H9 (cell line): Measurements from ENCODE around the gene MAN2C1. TPM values are rescaled to one million over a fixed set of nuclear protein-coding genes. Genes with fewer than 3 reads are reported as not detected.

Source experiments
- DNase-seq: peaks from one replicate; pipeline ENCODE4 v3.0.0-alpha.2; 2017
- H2AFZ ChIP-seq: one replicate; pipeline ENCODE4 v1.6.1; 2013; ENCODE audit warnings: mild to moderate bottlenecking, low read length, control low read depth, moderate library complexity
- H2AK5ac ChIP-seq: 2 replicates; pipeline ENCODE4 v1.6.1; 2013; ENCODE audit warnings: low read length, control low read depth, mixed read lengths; ENCODE audit not compliant: insufficient read length
- H2BK120ac ChIP-seq: one replicate; pipeline ENCODE4 v1.6.1; 2013; ENCODE audit warnings: low read depth, mild to moderate bottlenecking, low read length, control low read depth, inconsistent platforms; ENCODE audit not compliant: poor library complexity, severe bottlenecking
- H2BK12ac ChIP-seq: 2 replicates; pipeline ENCODE4 v1.6.1; 2013; ENCODE audit warnings: low read length, control low read depth, mixed read lengths, low read depth; ENCODE audit not compliant: insufficient read length
- H2BK15ac ChIP-seq: 2 replicates; pipeline ENCODE4 v1.6.1; 2013; ENCODE audit warnings: low read depth, low read length, control low read depth
- H2BK20ac ChIP-seq: one replicate; pipeline ENCODE4 v1.6.1; 2013; ENCODE audit warnings: low read depth, mild to moderate bottlenecking, low read length, control low read depth, inconsistent platforms; ENCODE audit not compliant: poor library complexity, severe bottlenecking
- H2BK5ac ChIP-seq: 2 replicates; pipeline ENCODE4 v1.6.1; 2013; ENCODE audit warnings: low read length, control low read depth, mixed read lengths; ENCODE audit not compliant: insufficient read length
- H3K14ac ChIP-seq: 2 replicates; pipeline ENCODE4 v1.6.1; 2013; ENCODE audit warnings: low read length, control low read depth; ENCODE audit not compliant: insufficient read depth
- H3K18ac ChIP-seq: 2 replicates; pipeline ENCODE4 v1.6.1; 2013; ENCODE audit warnings: low read depth, mild to moderate bottlenecking, mixed read lengths, low read length, control low read depth; ENCODE audit not compliant: insufficient read length
- H3K23ac ChIP-seq: 2 replicates; pipeline ENCODE4 v1.6.1; 2013; ENCODE audit warnings: low read length, control low read depth, mixed read lengths, low read depth; ENCODE audit not compliant: insufficient read length
- H3K23me2 ChIP-seq: 2 replicates; pipeline ENCODE4 v1.6.1; 2013; ENCODE audit warnings: low read depth, mild to moderate bottlenecking, mixed read lengths, low read length, control low read depth; ENCODE audit not compliant: insufficient read length, poor library complexity, severe bottlenecking
- H3K27ac ChIP-seq: 2 replicates; pipeline ENCODE4 v1.5.1; 2013; ENCODE audit warnings: low read length, control low read depth, mixed read lengths, low read depth; ENCODE audit not compliant: insufficient read length
- H3K27me3 ChIP-seq: 2 replicates; pipeline ENCODE4 v1.6.1; 2013; ENCODE audit warnings: low read length, control low read depth, inconsistent platforms; ENCODE audit not compliant: insufficient read depth
- H3K4ac ChIP-seq: 2 replicates; pipeline ENCODE4 v1.6.1; 2013; ENCODE audit warnings: low read depth, mild to moderate bottlenecking, control low read depth, inconsistent platforms, low read length, moderate library complexity
- H3K4me1 ChIP-seq: 2 replicates; pipeline ENCODE4 v1.6.1; 2013; ENCODE audit warnings: low read length, control low read depth, inconsistent platforms; ENCODE audit not compliant: insufficient read depth
- H3K4me2 ChIP-seq: 2 replicates; pipeline ENCODE4 v1.6.1; 2013; ENCODE audit warnings: low read length, control low read depth, mixed read lengths; ENCODE audit not compliant: insufficient read length, insufficient read depth
- H3K56ac ChIP-seq: 2 replicates; pipeline ENCODE4 v1.6.1; 2013; ENCODE audit warnings: low read depth, mild to moderate bottlenecking, mixed read lengths, low read length, control low read depth; ENCODE audit not compliant: insufficient read length
- H3K79me1 ChIP-seq: 2 replicates; pipeline ENCODE4 v1.6.1; 2013; ENCODE audit warnings: low read depth, mild to moderate bottlenecking, moderate library complexity, low read length, control low read depth, inconsistent platforms; ENCODE audit not compliant: insufficient read depth, poor library complexity, severe bottlenecking
- H3K79me2 ChIP-seq: 2 replicates; pipeline ENCODE4 v1.6.1; 2013; ENCODE audit warnings: low read length, control low read depth, inconsistent platforms; ENCODE audit not compliant: insufficient read depth
- H3K9ac ChIP-seq: 2 replicates; pipeline ENCODE4 v1.6.1; 2013; ENCODE audit warnings: low read length, control low read depth, mixed read lengths; ENCODE audit not compliant: insufficient read length; ENCODE audit errors: extremely low read depth
- H3K9me3 ChIP-seq: one replicate; pipeline ENCODE4 v1.6.1; 2013; ENCODE audit warnings: low read depth, low read length, inconsistent platforms; ENCODE audit not compliant: control insufficient read depth
- H3T11ph ChIP-seq: one replicate; pipeline ENCODE4 v1.6.1; 2013; ENCODE audit warnings: mild to moderate bottlenecking, low read length, control low read depth, inconsistent platforms
- H4K20me1 ChIP-seq: one replicate; pipeline ENCODE4 v1.6.1; 2013; ENCODE audit not compliant: control insufficient read depth, insufficient read length, insufficient read depth
- H4K5ac ChIP-seq: 2 replicates; pipeline ENCODE4 v1.6.1; 2013; ENCODE audit warnings: low read depth, mild to moderate bottlenecking, mixed read lengths, low read length, control low read depth; ENCODE audit not compliant: insufficient read length
- H4K8ac ChIP-seq: replicated peaks from 2 replicates; pipeline ENCODE4 v1.6.1; 2013; ENCODE audit warnings: low read length, control low read depth, mixed read lengths, low read depth; ENCODE audit not compliant: insufficient read length
- H4K91ac ChIP-seq: 2 replicates; pipeline ENCODE4 v1.6.1; 2013; ENCODE audit warnings: low read depth, mild to moderate bottlenecking, moderate library complexity, mixed read lengths, low read length, control low read depth; ENCODE audit not compliant: insufficient read length
- H3K27ac Mint-ChIP-seq, 3 experiments: 2 replicates in 2 of 3; 3 replicates in 1 of 3; pipeline ENCODE4 v1.8.0; 2020 to 2021; ENCODE audit warnings: mixed read lengths in 3 of 3, mild to moderate bottlenecking in 1 of 3, moderate library complexity in 1 of 3
- H3K27me3 Mint-ChIP-seq: 2 replicates; pipeline ENCODE4 v1.8.0; 2021; ENCODE audit warnings: low read depth, mild to moderate bottlenecking, moderate library complexity, mixed read lengths
- H3K36me3 Mint-ChIP-seq, 3 experiments: 2 replicates in 2 of 3; 3 replicates in 1 of 3; pipeline ENCODE4 v1.8.0; 2020 to 2021; ENCODE audit warnings: low read depth in 3 of 3, mixed read lengths in 3 of 3; ENCODE audit not compliant: insufficient read depth in 1 of 3
- H3K4me1 Mint-ChIP-seq, 2 experiments: 2 replicates each; pipeline ENCODE4 v1.8.0; 2020; ENCODE audit warnings: mixed read lengths in 2 of 2
- H3K4me3 Mint-ChIP-seq, 2 experiments: 2 replicates in 1 of 2; 3 replicates in 1 of 2; pipeline ENCODE4 v1.8.0; 2020 to 2021; ENCODE audit warnings: mild to moderate bottlenecking in 2 of 2, mixed read lengths in 2 of 2, moderate library complexity in 1 of 2
- H3K9me3 Mint-ChIP-seq, 2 experiments: 2 replicates in 1 of 2; 3 replicates in 1 of 2; pipeline ENCODE4 v1.8.0; 2020; ENCODE audit warnings: mild to moderate bottlenecking in 2 of 2, mixed read lengths in 2 of 2, moderate library complexity in 1 of 2
- WGBS: extraction: QIAGEN DNeasy Blood & Tissue Kit; methylation state at CpG from one replicate; pipeline ENCODE4 v1.1.7; 2013; ENCODE audit warnings: missing lambda C conversion rate, low lambda C conversion rate, mixed read lengths; ENCODE audit not compliant: insufficient read length; ENCODE audit errors: extremely low coverage; 5-methylcytosine and 5-hydroxymethylcytosine counted together
- total RNA-seq: library from RNA; stranded (reverse); gene quantifications from 2 replicates; pipeline ENCODE4 v1.2.1, GENCODE V29; 2021
- TF ChIP-seq, protein P1 (sequence below): fragments of 200-600 bp; sonication (generic); conservative IDR thresholded peaks from 3 replicates; pipeline ENCODE4 v1.8.0; 2021; ENCODE audit warnings: antibody characterized with exemption, mild to moderate bottlenecking

MAN2C1 gene
- total RNA-seq, 1 experiment from 2014 or later: 112 TPM

DNA sequence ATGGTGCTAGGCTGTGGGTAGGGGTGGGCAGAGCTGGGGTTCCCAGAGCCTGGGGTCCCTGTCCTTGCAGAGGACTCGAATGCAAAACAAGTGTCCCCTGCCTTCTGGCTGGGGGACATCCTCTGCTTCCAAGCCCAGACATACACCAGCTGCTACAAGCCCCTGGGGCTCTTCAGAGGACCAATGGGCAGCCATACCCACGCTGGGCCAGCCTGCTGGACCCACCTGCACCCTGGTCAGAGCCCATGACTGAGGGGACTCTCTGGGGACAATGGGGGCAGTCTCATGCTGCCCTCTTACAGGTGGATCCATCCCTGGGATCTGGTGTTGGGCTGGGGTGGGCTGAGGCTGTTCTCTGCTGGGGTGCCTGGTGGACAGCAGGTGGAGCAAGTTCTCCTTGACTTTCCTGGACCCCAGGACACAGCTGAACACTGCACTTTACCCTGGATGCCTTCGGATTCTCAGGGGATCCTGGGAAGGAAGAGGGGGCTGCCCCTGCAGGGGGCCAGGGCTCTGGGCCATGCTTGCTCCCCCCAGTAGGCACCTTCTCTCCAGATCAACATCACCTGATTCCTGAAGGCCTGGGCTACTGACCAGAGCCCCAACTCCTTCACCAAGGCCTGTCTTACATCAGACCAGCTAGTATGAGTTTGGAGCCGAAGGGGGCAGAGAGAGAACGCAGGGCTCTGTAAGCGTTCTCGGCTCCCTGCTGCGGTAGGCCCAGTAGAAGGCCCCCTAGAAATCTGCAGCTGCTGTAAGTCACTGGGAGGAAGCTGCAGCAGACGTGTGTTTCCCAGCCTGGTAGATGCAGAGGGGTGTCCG is 39.7 kb downstream of the MAN2C1 start:
- no CpG with 5 or more reads among the region's 10 CpGs for WGBS
- H3K9ac ChIP-seq: no peak overlapping the region

More for the DNA sequence above, 39.7 kb downstream of the MAN2C1 start:
- no peak overlapping the region for H3K23ac ChIP-seq
- H3K36me3 Mint-ChIP-seq: no peaks in the 10 kb centered on the region
- no peak overlapping the region for H3K4ac ChIP-seq
- H3K27me3 ChIP-seq: no peaks in the 10 kb centered on the region
- no peak overlapping the region for H3K27ac Mint-ChIP-seq
- H2BK12ac ChIP-seq: no peak overlapping the region
- H3K79me2 ChIP-seq: no peaks in the 10 kb centered on the region
- no peaks in the 10 kb centered on the region for H3K9me3 Mint-ChIP-seq
- no peak overlapping the region for H2BK5ac ChIP-seq
- no peaks in the 10 kb centered on the region for H3K79me1 ChIP-seq
- DNase-seq: no peak
- no peaks in the 10 kb centered on the region for H4K20me1 ChIP-seq
- TF ChIP-seq, protein P1, sequence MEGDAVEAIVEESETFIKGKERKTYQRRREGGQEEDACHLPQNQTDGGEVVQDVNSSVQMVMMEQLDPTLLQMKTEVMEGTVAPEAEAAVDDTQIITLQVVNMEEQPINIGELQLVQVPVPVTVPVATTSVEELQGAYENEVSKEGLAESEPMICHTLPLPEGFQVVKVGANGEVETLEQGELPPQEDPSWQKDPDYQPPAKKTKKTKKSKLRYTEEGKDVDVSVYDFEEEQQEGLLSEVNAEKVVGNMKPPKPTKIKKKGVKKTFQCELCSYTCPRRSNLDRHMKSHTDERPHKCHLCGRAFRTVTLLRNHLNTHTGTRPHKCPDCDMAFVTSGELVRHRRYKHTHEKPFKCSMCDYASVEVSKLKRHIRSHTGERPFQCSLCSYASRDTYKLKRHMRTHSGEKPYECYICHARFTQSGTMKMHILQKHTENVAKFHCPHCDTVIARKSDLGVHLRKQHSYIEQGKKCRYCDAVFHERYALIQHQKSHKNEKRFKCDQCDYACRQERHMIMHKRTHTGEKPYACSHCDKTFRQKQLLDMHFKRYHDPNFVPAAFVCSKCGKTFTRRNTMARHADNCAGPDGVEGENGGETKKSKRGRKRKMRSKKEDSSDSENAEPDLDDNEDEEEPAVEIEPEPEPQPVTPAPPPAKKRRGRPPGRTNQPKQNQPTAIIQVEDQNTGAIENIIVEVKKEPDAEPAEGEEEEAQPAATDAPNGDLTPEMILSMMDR: no peak
- H4K5ac ChIP-seq: no peak overlapping the region
- H3T11ph ChIP-seq: no peak overlapping the region
- H3K4me2 ChIP-seq: no peak overlapping the region
- H4K8ac ChIP-seq: no peak overlapping the region
- no peaks in the 10 kb centered on the region for H3K9me3 ChIP-seq
- H3K18ac ChIP-seq: no peak overlapping the region
- no peaks in the 10 kb centered on the region for H3K23me2 ChIP-seq
- H3K27ac ChIP-seq: no peak overlapping the region
- no peak overlapping the region for H3K14ac ChIP-seq
- no peak overlapping the region for H2BK15ac ChIP-seq
- no peak overlapping the region for H4K91ac ChIP-seq
- H2AK5ac ChIP-seq: no peak overlapping the region
- no peaks in the 10 kb centered on the region for H3K4me1 Mint-ChIP-seq
- no peak overlapping the region for H3K4me3 Mint-ChIP-seq
- H2BK120ac ChIP-seq: no peak overlapping the region
- H3K4me1 ChIP-seq: no peaks in the 10 kb centered on the region
- H2AFZ ChIP-seq: no peak overlapping the region
- peaks cover 6% of the 10 kb centered on the region for H3K27me3 Mint-ChIP-seq
- no peak overlapping the region for H3K56ac ChIP-seq
- no peak overlapping the region for H2BK20ac ChIP-seq
